ENCODE measurements around the gene GRXCR2.

The GRXCR2 gene

GRCh38 chr5:145829708-145830361 lies 43.0 kb downstream of the GRXCR2 start:
- Histone ChIP-seq H3K4me1 (ENCODE audit: control insufficient read depth, insufficient read depth, low read length) (no peaks in the 10 kb centered on the region), H3K27ac (ENCODE audit: low read depth, low read length) (no peak overlapping the region), H3K36me3 (ENCODE audit: control insufficient read depth, insufficient read depth, low read length) (no peaks in the 10 kb centered on the region), H3K27me3 (ENCODE audit: control insufficient read depth, insufficient read depth, low read length) (no peaks in the 10 kb centered on the region), H3K4me3 (ENCODE audit: low read length) (no peak overlapping the region), H3K9ac (ENCODE audit: low read length) (no peak overlapping the region)

GRCh38 chr5:145826895-145827674 lies 45.7 kb downstream of the GRXCR2 start:
- no peak overlapping the region for H3K9ac ChIP-seq (ENCODE audit: low read length)

DNA sequence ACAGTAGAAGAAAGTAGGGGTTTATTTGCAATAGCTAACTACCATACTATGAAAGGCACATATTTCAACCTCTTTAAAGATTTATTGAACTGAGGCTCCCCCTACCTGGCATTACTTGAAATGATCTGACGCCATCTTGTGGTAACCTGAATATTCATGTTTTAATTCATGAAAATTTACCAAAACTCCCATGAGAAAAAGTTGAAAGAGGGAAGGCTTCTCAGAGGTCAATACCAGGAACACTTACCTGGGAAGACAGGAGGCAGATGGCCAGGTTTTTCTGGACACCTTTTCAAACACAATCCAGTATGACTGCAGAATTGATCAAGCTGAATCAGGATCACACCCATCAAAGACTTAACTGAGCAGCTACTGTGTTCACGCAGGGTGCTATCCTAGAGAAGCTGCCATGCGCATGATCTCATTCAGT lies 47.0 kb downstream of the GRXCR2 start:
- Histone ChIP-seq H3K27me3 (ENCODE audit: control insufficient read depth, insufficient read depth, low read length) (no peaks in the 10 kb centered on the region), H3K9ac (ENCODE audit: low read length) (no peak overlapping the region), H3K36me3 (ENCODE audit: control insufficient read depth, insufficient read depth, low read length) (no peaks in the 10 kb centered on the region), H3K27ac (ENCODE audit: low read depth, low read length) (no peak overlapping the region), H3K4me3 (ENCODE audit: low read length) (no peak overlapping the region), H3K4me1 (ENCODE audit: control insufficient read depth, insufficient read depth, low read length) (no peaks in the 10 kb centered on the region)

More at GRCh38 chr5:145826895-145827674, 45.7 kb downstream of the GRXCR2 start:
- H3K36me3 ChIP-seq (ENCODE audit: control insufficient read depth, insufficient read depth, low read length), result no peaks in the 10 kb centered on the region
- no peaks in the 10 kb centered on the region for H3K4me1 ChIP-seq (ENCODE audit: control insufficient read depth, insufficient read depth, low read length)
- H3K27ac ChIP-seq (ENCODE audit: low read depth, low read length), result no peak overlapping the region
- H3K4me3 ChIP-seq (ENCODE audit: low read length), result no peak overlapping the region
- no peaks in the 10 kb centered on the region for H3K27me3 ChIP-seq (ENCODE audit: control insufficient read depth, insufficient read depth, low read length)

- H3K27me3 ChIP-seq (ENCODE audit: control insufficient read depth, insufficient read depth, low read length), result no peaks in the 10 kb centered on the region
- H3K36me3 ChIP-seq (ENCODE audit: control insufficient read depth, insufficient read depth, low read length), result no peaks in the 10 kb centered on the region
- H3K9ac ChIP-seq (ENCODE audit: low read length), result no peak overlapping the region
- no peaks in the 10 kb centered on the region for H3K4me1 ChIP-seq (ENCODE audit: control insufficient read depth, insufficient read depth, low read length)
- H3K4me3 ChIP-seq (ENCODE audit: low read length), result no peak overlapping the region
- no peak overlapping the region for H3K27ac ChIP-seq (ENCODE audit: low read depth, low read length)
Observed at GRCh38 chr5:145824040-145824439, 48.8 kb downstream of the GRXCR2 start.

GRCh38 chr5:145818604-145819003 lies 54.2 kb downstream of the GRXCR2 start:
- Histone ChIP-seq H3K9ac (ENCODE audit: low read length) (no peak overlapping the region), H3K27ac (ENCODE audit: low read depth, low read length) (no peak overlapping the region), H3K36me3 (ENCODE audit: control insufficient read depth, insufficient read depth, low read length) (peaks cover 2% of the 10 kb centered on the region), H3K27me3 (ENCODE audit: control insufficient read depth, insufficient read depth, low read length) (no peaks in the 10 kb centered on the region), H3K4me3 (ENCODE audit: low read length) (no peak overlapping the region), H3K4me1 (ENCODE audit: control insufficient read depth, insufficient read depth, low read length) (no peaks in the 10 kb centered on the region)

DNA sequence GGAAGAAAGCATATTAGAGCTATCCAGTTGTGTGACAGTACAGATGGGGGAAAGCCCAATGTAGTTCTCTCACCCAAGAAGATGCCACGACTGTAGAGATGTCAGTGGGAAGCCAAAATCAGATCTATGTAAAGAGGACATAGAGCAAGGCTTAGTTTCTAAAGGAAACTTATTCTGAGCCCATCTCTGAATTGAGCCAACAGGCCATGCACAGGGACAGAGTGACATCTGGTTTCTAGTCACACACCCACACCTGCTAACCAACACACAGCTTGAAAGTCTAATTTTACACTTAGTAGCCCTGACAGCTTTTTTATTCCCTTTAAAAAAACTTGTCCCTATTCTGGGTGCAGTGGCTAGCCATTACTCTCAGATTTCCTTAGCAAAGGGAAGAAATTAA lies 59.9 kb downstream of the GRXCR2 start:
- Histone ChIP-seq H3K27me3 (ENCODE audit: control insufficient read depth, insufficient read depth, low read length) (no peaks in the 10 kb centered on the region), H3K4me1 (ENCODE audit: control insufficient read depth, insufficient read depth, low read length) (no peaks in the 10 kb centered on the region), H3K4me3 (ENCODE audit: low read length) (no peak overlapping the region), H3K36me3 (ENCODE audit: control insufficient read depth, insufficient read depth, low read length) (peaks cover 2% of the 10 kb centered on the region), H3K9ac (ENCODE audit: low read length) (no peak overlapping the region), H3K27ac (ENCODE audit: low read depth, low read length) (no peak overlapping the region)

- Histone ChIP-seq H3K27me3 (ENCODE audit: control insufficient read depth, insufficient read depth, low read length) (no peaks in the 10 kb centered on the region), H3K27ac (ENCODE audit: low read depth, low read length) (no peak overlapping the region), H3K9ac (ENCODE audit: low read length) (no peak overlapping the region), H3K4me3 (ENCODE audit: low read length) (no peak overlapping the region), H3K4me1 (ENCODE audit: control insufficient read depth, insufficient read depth, low read length) (no peaks in the 10 kb centered on the region), H3K36me3 (ENCODE audit: control insufficient read depth, insufficient read depth, low read length) (peaks cover 2% of the 10 kb centered on the region)
Observed at GRCh38 chr5:145811834-145812625, 60.8 kb downstream of the GRXCR2 start.

All from rectal smooth muscle tissue (tissue), 1 donor.